Inflammatory macrophage (primary cell): ENCODE data around the gene NPNT.

Experiments
- DNase-seq, 2 donors: peaks; one replicate each; pipeline ENCODE4 v3.0.0-alpha.2; 2020 to 2022

Gene NPNT

GRCh38 chr4:105921301-105921700 lies 26.0 kb downstream of the NPNT start:
- DNase-seq, result no peak

GRCh38 chr4:105923497-105924238 lies 28.4 kb downstream of the NPNT start:
- no peak for DNase-seq

GRCh38 chr4:105924341-105924740 lies 29.1 kb downstream of the NPNT start:
- DNase-seq, result no peak

GRCh38 chr4:105930698-105931097 lies 35.4 kb downstream of the NPNT start:
- DNase-seq, result no peak

GRCh38 chr4:105933083-105933482 lies 37.8 kb downstream of the NPNT start:
- DNase-seq, result no peak

- DNase-seq, result no peak
These were observed 39.1 kb downstream of the NPNT start for GRCh38 chr4:105934386-105934785.

GRCh38 chr4:105936901-105937300 lies 41.6 kb downstream of the NPNT start:
- DNase-seq, result no peak

- no peak for DNase-seq
These were observed 42.5 kb downstream of the NPNT start for GRCh38 chr4:105937759-105938158.

GRCh38 chr4:105943234-105943633 lies 48.0 kb downstream of the NPNT start:
- no peak for DNase-seq

GRCh38 chr4:105944540-105944939 lies 49.3 kb downstream of the NPNT start:
- DNase-seq, result no peak

GRCh38 chr4:105946771-105947170 lies 51.5 kb downstream of the NPNT start:
- no peak for DNase-seq

GRCh38 chr4:105950701-105951100 lies 55.4 kb downstream of the NPNT start:
- DNase-seq, result no peak

GRCh38 chr4:105951198-105951597 lies 55.9 kb downstream of the NPNT start:
- DNase-seq, result no peak

- no peak for DNase-seq
These were observed 57.3 kb downstream of the NPNT start for GRCh38 chr4:105952591-105952990.

GRCh38 chr4:105956569-105956968 lies 61.3 kb downstream of the NPNT start:
- no peak for DNase-seq

GRCh38 chr4:105957680-105958079 lies 62.4 kb downstream of the NPNT start:
- DNase-seq, result no peak

- no peak for DNase-seq
These were observed 68.5 kb downstream of the NPNT start for GRCh38 chr4:105963461-105964400.

GRCh38 chr4:105965183-105965800 lies 70.0 kb downstream of the NPNT start:
- no peak for DNase-seq

- no peak for DNase-seq
These were observed 70.8 kb downstream of the NPNT start for GRCh38 chr4:105966051-105966450.

GRCh38 chr4:105967058-105967658 lies 71.9 kb downstream of the NPNT start:
- DNase-seq, result no peak

- no peak for DNase-seq
These were observed 74.3 kb downstream of the NPNT start for GRCh38 chr4:105969575-105969974.

- no peak for DNase-seq
These were observed 75.1 kb downstream of the NPNT start for GRCh38 chr4:105970371-105970770.

- no peak for DNase-seq
These were observed 75.8 kb downstream of the NPNT start for GRCh38 chr4:105971036-105971435.
